Stimulated activated naive CD4-positive, alpha-beta T cell treated with Interleukin-2 at 50 U/mL for 16 hours (primary cell): Measurements from ENCODE around the gene TSPAN4.

ENCODE experiments used
- DNase-seq: peaks from one replicate; lab custom pipeline; 2025; lab: John Stamatoyannopoulos, UW

Gene TSPAN4

GRCh38 chr11:865462-866430 is 23.1 kb downstream of the TSPAN4 start:
- no peak for DNase-seq

- DNase-seq: no peak
These were observed 23.8 kb downstream of the TSPAN4 start for GRCh38 chr11:866481-866880.

GRCh38 chr11:867856-868358 is 25.3 kb downstream of the TSPAN4 start:
- no peak for DNase-seq

GRCh38 chr11:868394-868793 is 25.7 kb downstream of the TSPAN4 start:
- no peak for DNase-seq

GRCh38 chr11:868802-869201 is 26.1 kb downstream of the TSPAN4 start:
- no peak for DNase-seq

- DNase-seq: no peak
These were observed 26.9 kb downstream of the TSPAN4 start for GRCh38 chr11:869399-870126.

- no peak for DNase-seq
These were observed 27.4 kb downstream of the TSPAN4 start for GRCh38 chr11:870127-870413.

GRCh38 chr11:870418-870817 is 27.8 kb downstream of the TSPAN4 start:
- no peak for DNase-seq

GRCh38 chr11:871472-871871 is 28.8 kb downstream of the TSPAN4 start:
- DNase-seq: no peak

GRCh38 chr11:872799-873198 is 30.1 kb downstream of the TSPAN4 start:
- no peak for DNase-seq

GRCh38 chr11:873706-874105 is 31.1 kb downstream of the TSPAN4 start:
- DNase-seq: no peak

GRCh38 chr11:875203-875602 is 32.6 kb downstream of the TSPAN4 start:
- no peak for DNase-seq

GRCh38 chr11:875769-876301 is 33.2 kb downstream of the TSPAN4 start:
- DNase-seq: no peak

GRCh38 chr11:876545-876944 is 33.9 kb downstream of the TSPAN4 start:
- no peak for DNase-seq

GRCh38 chr11:877565-877964 is 34.9 kb downstream of the TSPAN4 start:
- peak; percentile 12 for DNase-seq

- no peak for DNase-seq
These were observed 37.8 kb downstream of the TSPAN4 start for GRCh38 chr11:880447-880846.

- DNase-seq: no peak
These were observed 39.9 kb downstream of the TSPAN4 start for GRCh38 chr11:882596-882995.

GRCh38 chr11:883527-883926 is 40.9 kb downstream of the TSPAN4 start:
- DNase-seq: no peak

- no peak for DNase-seq
These were observed 42.0 kb downstream of the TSPAN4 start for GRCh38 chr11:884578-885070.

GRCh38 chr11:886568-886967 is 43.9 kb downstream of the TSPAN4 start:
- DNase-seq: no peak

GRCh38 chr11:887589-887988 is 44.9 kb downstream of the TSPAN4 start:
- no peak for DNase-seq

GRCh38 chr11:888310-889212 is 45.9 kb downstream of the TSPAN4 start:
- no peak for DNase-seq
